A673 (cell line): ENCODE results near the gene PPARG.

ENCODE experiments used
- EZH2 ChIP-seq: fragments of 200-600 bp; sonication (generic); IDR thresholded peaks from 2 replicates; pipeline ENCODE4 v1.6.1; 2017; ENCODE audit warnings: borderline replicate concordance, low read depth, mild to moderate bottlenecking, mixed read lengths, antibody characterized with exemption, low read length; ENCODE audit not compliant: poor library complexity, severe bottlenecking
- TF ChIP-seq, protein P1 (sequence below): fragments of 300-800, 200-600 bp; sonication (generic); conservative IDR thresholded peaks from 2 replicates; pipeline ENCODE4 v1.5.1; 2017; ENCODE audit warnings: low read depth, mild to moderate bottlenecking, antibody characterized with exemption, low read length, moderate library complexity, mixed read lengths

GRCh38 chr3:12420393-12420792, 131.5 kb downstream of the PPARG start:
- TF ChIP-seq, protein P1, sequence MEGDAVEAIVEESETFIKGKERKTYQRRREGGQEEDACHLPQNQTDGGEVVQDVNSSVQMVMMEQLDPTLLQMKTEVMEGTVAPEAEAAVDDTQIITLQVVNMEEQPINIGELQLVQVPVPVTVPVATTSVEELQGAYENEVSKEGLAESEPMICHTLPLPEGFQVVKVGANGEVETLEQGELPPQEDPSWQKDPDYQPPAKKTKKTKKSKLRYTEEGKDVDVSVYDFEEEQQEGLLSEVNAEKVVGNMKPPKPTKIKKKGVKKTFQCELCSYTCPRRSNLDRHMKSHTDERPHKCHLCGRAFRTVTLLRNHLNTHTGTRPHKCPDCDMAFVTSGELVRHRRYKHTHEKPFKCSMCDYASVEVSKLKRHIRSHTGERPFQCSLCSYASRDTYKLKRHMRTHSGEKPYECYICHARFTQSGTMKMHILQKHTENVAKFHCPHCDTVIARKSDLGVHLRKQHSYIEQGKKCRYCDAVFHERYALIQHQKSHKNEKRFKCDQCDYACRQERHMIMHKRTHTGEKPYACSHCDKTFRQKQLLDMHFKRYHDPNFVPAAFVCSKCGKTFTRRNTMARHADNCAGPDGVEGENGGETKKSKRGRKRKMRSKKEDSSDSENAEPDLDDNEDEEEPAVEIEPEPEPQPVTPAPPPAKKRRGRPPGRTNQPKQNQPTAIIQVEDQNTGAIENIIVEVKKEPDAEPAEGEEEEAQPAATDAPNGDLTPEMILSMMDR = no peak
- TF ChIP-seq EZH2 = no peak
